ENCODE measurements around the gene PIAS1.

PIAS1 gene

DNA sequence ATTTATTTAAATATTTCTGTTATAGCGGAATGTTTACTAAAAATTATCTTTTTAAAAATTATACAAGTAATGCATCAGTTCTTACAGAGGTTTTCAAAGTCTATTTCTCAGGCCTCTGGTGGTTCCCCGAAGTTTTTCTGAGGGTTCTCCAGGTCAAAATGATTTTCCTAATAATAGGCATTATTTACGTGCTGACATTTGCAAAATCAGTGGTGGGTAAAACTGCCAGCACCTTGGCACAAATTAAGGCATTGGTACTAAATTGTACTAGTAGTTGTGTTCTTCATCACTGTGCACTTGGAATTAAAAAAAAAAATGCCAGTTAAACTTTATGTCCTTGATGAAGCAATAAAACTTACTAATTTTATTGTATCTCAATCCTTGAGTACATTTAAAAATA, 9.5 kb downstream of the PIAS1 start:
- DNase-seq: no peak

DNA sequence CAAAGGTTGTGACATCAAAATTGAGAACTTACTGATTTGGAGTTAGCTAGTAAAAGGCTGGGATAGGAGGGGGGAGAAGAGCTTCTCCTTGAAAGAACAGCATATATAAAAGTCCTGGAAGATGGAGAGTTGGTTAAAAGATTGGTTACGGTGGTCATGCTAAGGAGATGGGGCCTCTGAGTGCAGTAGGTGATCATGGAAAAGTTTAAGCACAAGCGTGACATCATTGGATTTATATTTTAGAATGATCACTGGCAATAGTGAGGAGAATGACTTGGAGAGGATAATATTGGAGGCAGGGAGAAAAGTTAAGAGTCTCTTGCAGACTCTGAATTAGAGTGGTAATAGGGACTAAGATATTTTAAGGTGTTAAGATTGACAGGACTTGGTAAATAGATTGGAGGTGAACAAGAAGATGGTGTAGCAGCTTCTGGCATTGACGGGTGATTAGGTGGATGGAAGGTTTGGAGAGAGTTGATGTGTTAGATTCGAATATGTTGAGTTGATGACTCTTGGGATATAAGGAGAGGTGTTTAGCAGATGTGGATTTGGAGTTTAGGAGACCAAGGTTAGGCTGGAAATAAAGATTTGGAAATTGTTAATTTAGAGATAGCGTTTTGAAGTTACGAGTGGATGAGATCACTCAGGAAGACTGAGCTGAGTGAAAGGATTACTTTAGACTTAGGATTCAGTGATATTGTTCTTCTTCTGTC, 19.6 kb downstream of the PIAS1 start:
- no peak for DNase-seq

- DNase-seq: no peak
Observed at GRCh38 chr15:68075764-68076385, 21.8 kb downstream of the PIAS1 start.

DNA sequence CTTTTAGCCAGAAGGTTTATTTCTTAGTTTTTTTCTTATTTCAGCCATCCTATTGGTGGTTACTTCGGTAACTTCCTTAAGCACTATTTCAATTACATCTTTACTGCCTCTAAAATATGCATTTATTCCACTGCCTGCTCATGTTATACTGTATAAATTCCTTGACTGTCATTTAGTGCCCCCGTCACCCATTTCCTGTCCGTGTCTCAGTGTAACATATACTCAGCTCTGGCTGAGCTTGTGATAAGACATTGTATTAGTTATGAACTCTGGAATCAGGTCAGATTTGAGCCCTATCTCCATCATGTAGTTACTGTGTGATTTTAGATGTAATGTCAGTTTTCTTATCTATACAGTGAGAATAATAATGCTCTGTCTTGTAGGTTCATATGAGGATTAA, 24.2 kb downstream of the PIAS1 start:
- DNase-seq: no peak

DNA sequence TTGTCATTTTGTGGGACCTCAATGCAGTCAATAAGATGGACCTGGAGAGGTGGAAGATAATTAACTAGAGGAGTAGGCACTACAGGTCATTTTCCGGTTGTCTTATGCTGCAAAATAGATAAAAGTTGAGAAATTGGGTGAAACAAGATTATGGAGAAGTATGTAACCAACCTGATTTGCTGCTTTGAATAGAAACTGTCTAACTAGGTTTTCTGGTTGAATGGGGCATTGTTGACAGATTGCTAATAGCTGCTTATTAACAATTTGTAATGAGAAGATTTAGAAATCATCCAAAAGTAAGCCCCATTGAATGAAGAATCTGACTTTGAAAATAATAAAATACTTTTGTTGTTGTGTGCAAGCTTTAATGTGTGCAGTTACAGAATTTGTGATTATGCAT, 26.2 kb downstream of the PIAS1 start:
- no peak for DNase-seq

DNA sequence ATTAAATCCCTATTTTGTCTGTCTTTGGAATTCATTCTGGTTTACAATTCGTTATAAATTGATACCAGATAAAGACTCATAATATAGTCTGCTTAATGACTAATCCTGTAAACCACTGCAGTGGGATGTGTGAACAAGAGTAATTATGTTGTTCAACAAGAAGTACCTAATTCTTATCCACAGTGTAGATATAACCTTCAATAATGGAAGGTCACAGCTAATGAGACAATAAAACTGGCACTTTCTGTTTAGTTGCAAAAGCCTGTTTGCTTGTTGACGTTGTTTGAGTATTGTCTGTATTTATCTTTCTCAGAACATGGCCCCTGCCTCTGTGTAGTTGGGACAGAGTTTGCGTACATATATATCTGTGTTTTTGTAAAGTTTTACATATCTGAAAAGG, 26.7 kb downstream of the PIAS1 start:
- DNase-seq: no peak

GRCh38 chr15:68081869-68082505, 27.9 kb downstream of the PIAS1 start:
- no peak for DNase-seq

DNA sequence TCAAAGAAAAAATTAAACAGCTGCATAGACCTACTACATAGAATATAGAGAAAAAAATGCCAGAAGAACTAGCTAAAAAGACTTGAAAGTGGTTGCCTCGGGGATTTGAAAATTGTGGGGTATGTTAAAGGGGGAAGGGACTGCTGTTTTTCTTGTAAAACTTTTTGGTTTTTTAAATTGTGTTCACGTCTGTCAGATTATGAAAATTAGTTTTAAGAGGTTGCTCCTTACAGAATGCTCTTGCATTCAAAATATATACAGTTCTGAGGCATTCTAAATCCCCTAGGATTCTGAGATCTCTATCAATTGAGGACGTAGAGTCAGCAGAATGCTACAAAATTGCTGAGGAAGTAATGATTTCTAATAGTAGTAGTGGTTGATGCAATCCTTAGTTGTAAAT, 28.6 kb downstream of the PIAS1 start:
- no peak for DNase-seq

- no peak for DNase-seq
Observed at GRCh38 chr15:68083463-68083862, 29.3 kb downstream of the PIAS1 start.

- no peak for DNase-seq
Observed at GRCh38 chr15:68085052-68085451, 30.9 kb downstream of the PIAS1 start.

DNA sequence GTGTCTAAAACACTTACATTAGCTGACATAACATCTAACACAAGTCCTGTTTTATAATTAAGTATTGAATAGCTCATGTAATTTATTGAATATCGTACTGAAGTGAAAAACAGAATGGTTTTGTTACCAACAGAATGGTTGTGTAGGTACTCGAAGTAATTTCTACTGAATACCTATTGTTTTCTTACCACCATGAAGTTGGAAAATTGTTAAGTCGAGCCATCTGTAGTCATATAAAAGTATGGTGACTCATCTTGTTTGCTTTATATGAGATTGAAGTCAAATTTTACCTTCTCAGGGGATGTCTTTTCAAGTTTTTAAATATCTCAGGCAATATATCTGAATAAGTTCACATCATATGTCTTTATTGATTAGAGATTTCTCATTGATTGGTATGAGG, 37.6 kb downstream of the PIAS1 start:
- no peak for DNase-seq

DNA sequence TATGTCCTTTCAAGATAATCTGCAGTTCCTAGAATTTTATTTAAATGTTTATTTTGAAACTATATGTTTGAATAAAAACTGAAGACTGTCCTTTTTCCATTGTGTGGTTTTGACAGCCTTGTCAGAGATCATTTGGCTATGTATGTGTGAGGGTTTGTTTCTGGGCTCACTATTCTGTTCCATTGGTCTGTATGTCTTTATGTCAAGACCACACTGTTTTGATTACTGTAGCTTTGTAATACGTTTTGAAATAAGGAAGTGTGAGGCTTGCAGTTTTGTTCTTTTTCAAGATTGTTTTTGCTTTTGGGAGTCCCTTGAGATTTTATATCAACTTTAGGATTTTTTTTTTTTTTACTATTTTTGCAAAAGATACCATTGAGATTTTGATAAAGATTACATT, 42.0 kb downstream of the PIAS1 start:
- DNase-seq: no peak

GRCh38 chr15:68097029-68097428, 42.9 kb downstream of the PIAS1 start:
- no peak for DNase-seq

DNA sequence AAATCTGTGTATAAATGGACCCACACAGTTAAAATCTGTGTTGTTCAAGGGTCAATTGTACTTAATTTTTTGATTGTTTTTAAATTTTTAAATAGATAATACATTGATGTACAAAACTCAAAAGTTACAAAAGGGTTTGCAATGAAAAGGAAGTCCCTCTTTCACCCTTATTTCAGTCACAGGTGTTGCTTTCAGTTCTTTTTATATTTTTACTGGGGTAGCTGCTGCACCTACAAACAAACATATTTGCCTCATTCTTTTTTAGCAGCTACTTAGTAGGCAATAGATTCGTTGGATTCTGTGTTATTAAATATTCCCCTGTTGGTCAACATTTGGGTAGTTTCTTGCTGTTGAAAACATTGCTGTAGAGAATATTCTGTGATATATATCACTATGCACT, 44.4 kb downstream of the PIAS1 start:
- no peak for DNase-seq

DNA sequence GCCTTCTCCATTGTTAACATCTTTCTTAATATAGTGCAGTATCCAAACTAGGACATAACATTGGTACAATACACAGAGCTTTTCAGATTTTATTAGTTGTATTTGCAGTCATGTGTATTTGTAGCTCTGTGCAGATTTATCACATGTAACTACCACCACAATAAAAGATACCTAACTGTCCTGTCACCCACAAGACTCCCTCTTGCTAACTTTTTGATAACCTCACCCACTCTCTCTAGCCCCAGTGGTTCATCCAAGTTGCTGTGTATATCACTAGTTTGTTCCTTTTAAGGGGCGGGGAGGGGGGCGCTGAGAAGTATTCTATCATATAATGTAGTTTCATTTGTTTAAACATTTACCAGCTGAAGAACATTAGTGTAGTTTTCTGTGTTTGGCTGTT, 46.1 kb downstream of the PIAS1 start:
- no peak for DNase-seq

DNA sequence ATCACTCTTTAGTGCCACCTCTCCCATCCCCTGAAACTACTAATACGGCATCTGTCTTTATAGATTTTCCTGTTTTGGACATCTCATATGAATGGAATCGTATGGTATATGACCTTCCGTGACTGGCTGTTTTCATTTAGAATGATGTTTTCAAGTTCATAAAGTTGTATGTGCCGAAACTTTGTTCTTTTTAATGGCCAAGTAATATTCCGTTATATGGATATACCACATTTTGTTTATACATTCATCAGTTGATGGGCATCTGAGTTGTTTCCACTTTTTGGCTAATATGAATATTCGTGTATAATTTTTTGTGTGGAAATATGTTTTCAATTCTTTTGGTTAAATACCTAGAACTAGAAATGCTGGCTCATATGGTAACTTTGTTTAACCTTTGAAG, 49.5 kb downstream of the PIAS1 start:
- DNase-seq: no peak

GRCh38 chr15:68106656-68107055, 52.5 kb downstream of the PIAS1 start:
- DNase-seq: no peak

- no peak for DNase-seq
Observed at GRCh38 chr15:68107142-68107541, 53.0 kb downstream of the PIAS1 start.

DNA sequence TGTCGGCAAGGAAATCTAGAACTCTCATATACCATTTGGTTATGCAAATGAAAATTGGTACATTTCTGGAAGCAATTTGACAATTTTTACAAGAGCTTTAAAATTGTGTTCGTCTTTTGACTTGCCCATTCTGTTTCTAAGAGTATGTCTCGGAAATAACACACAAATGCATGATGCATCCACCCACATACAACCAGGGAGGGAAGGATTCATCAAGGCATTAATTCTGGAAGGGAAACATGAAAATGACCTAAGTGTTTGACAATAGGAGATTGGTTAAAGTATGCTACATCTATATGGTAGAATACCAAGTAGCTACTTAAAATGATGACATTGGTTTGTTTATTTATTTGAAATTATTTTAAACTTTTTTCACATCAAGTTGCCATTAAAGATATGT, 58.6 kb downstream of the PIAS1 start:
- no peak for DNase-seq

DNA sequence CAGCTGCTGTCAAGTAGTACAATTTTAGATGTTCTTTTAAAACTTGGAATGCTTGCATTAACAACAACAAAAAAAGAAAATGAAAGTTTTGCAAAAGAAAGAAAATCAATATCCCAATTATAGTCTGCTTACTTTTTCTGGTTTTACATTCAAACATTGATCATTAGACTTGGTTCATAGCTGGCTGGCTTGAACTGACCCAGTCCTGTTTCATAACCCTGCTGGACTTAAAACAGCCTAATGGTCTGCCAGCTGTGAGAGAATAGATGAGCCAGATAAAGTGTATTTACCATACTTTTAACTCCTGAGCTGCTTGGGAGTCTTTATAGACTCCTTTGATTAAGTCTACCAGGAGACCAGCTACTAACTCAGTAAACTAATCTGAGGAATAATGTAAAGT, 59.2 kb downstream of the PIAS1 start:
- no peak for DNase-seq

DNA sequence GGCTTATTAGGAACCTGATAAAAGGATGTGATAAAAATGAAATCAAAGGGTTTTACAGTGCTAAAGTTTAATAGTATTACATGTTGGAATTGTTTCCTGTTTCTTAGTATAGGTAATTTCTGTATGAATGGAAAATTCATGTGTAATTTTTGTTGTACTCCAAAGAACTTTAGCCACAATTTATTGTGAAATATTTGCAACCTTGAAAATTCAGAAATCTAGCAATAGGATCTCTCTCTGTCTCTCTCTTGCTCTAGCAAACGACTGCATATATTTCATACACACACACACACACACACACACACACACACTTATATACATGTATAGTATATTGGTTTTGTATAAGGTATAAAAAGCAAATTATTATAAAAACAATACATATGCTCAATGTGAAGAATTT, 59.6 kb downstream of the PIAS1 start:
- DNase-seq: no peak

- DNase-seq: no peak
Observed at GRCh38 chr15:68114356-68114755, 60.2 kb downstream of the PIAS1 start.

GRCh38 chr15:68114840-68115239, 60.7 kb downstream of the PIAS1 start:
- DNase-seq: no peak

- no peak for DNase-seq
Observed at GRCh38 chr15:68124700-68125099, 70.6 kb downstream of the PIAS1 start.

DNA sequence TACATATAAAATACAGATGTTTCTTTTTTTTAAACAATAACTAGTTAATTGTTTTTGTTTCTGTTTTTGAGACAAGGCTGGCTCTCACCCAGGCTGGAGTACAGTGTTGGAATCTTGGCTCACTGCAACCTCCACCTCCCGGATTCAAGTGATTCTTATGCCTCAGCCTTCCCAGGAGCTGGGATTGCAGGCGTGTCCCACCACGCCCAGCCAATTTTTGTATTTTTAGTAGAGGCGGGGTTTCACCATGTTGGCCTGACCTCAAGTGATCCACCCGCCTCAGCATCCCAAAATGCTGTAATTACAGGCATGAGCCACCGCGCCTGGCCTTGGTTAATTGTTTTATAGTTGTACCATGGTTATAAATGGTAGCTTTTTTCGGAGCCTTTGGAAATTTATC, 72.3 kb downstream of the PIAS1 start:
- no peak for DNase-seq
